Karpas-422 (cell line): Measurements from ENCODE around the gene PLXNA4. TPM values are rescaled to one million over a fixed set of nuclear protein-coding genes. Genes with fewer than 3 reads are reported as not detected.

Experiments used
- DNase-seq: peaks from one replicate; pipeline ENCODE4 v3.0.0-alpha.2; 2015
- H2AFZ ChIP-seq: fragments of 200-600 bp; sonication (generic); 2 replicates; pipeline ENCODE4 v1.6.1; 2014; ENCODE audit warnings: antibody characterized with exemption, low read length, mixed read lengths
- H3K27ac ChIP-seq: fragments of 200-600 bp; sonication (generic); 2 replicates; pipeline ENCODE4 v1.5.1; 2014; ENCODE audit warnings: mild to moderate bottlenecking, low read length, moderate library complexity
- H3K27me3 ChIP-seq: fragments of 200-600 bp; sonication (generic); 2 replicates; pipeline ENCODE4 v1.6.1; 2014; ENCODE audit warnings: low read length, mixed read lengths
- H3K36me3 ChIP-seq: fragments of 200-600 bp; sonication (generic); 2 replicates; pipeline ENCODE4 v1.6.1; 2014; ENCODE audit warnings: low read length, mixed read lengths; ENCODE audit not compliant: insufficient read depth
- H3K4me1 ChIP-seq: fragments of 200-600 bp; sonication (generic); 2 replicates; pipeline ENCODE4 v1.6.1; 2014; ENCODE audit warnings: mild to moderate bottlenecking, low read length, mixed read lengths
- H3K4me2 ChIP-seq: fragments of 200-600 bp; sonication (generic); 2 replicates; pipeline ENCODE4 v1.6.1; 2014; ENCODE audit warnings: low read length, low read depth, mild to moderate bottlenecking; ENCODE audit not compliant: poor library complexity, severe bottlenecking
- H3K4me3 ChIP-seq: fragments of 200-600 bp; sonication (generic); 2 replicates; pipeline ENCODE4 v1.5.1; 2014; ENCODE audit warnings: mild to moderate bottlenecking, antibody characterized with exemption, low read length, mixed read lengths
- H3K79me2 ChIP-seq: fragments of 200-600 bp; sonication (generic); 2 replicates; pipeline ENCODE4 v1.6.1; 2014; ENCODE audit warnings: mild to moderate bottlenecking, low read length, mixed read lengths
- H3K9ac ChIP-seq: fragments of 200-600 bp; sonication (generic); 2 replicates; pipeline ENCODE4 v1.6.0; 2014; ENCODE audit warnings: low read length
- H3K9me2 ChIP-seq: fragments of 200-600 bp; sonication (generic), shearing (Covaris generic); replicated peaks from 2 replicates; pipeline ENCODE4 v1.6.0; 2014; ENCODE audit warnings: mild to moderate bottlenecking, low read length, moderate library complexity; ENCODE audit not compliant: insufficient read depth
- H3K9me3 ChIP-seq: fragments of 300-700, 200-600 bp; sonication (generic); 2 replicates; pipeline ENCODE4 v1.6.1; 2014; ENCODE audit warnings: low read length, mixed read lengths
- H4K20me1 ChIP-seq: fragments of 200-600 bp; sonication (generic); 2 replicates; pipeline ENCODE4 v1.6.1; 2014; ENCODE audit warnings: mild to moderate bottlenecking, antibody characterized with exemption, low read length, low read depth; ENCODE audit not compliant: insufficient read depth
- total RNA-seq: library from RNA; depleted of rRNA; stranded (reverse); fragments of >200 nt; shearing (Covaris generic); gene quantifications from 2 replicates; pipeline ENCODE4 v1.2.3, GENCODE V29; 2014; ENCODE audit warnings: low replicate concordance

The PLXNA4 gene
- total RNA-seq, 1 experiment from 2014 or later, result 0.48 TPM

DNA sequence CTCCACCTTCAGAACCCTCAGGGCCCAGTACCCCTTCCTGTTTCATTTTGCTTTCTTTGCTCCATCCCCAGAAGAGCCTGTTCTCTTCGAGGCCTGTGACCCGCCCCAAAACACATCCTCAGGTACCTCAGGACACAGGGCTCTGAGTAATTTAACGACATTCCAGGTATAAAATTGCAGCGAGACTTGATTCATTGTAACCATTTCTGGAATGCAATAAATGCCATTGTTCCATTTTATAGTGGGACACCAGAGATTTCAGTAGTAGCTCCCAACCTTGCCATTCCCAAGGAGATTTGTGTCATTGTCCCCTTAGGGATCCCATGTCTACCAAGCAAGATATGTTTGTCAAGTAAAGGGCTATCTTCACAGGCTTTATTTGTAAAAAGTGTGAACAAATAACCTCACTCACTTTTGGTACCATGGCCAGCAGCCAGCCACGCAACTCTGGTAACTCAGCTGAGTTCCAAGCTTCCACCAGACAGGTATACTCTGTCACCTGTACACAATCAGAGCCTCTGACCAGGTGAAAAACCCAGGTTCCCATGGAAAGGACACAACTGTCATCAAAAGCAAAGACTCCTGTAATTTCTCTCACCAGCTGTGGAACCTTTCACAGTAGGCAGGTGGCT is 441.3 kb downstream of the PLXNA4 start:
- Histone ChIP-seq H3K4me2 (peak overlapping the region; percentile 77), H3K4me3 (peak overlapping the region; percentile 58; the same call in 1 of the 2 replicates), H3K79me2 (no peaks in the 10 kb centered on the region), H3K9me3 (no peaks in the 10 kb centered on the region), H3K4me1 (peaks cover 86% of the 10 kb centered on the region), H3K27ac (peak overlapping the region; percentile 96), H3K9me2 (no peaks in the 10 kb centered on the region), H3K36me3 (no peaks in the 10 kb centered on the region; the same call in 1 of the 2 replicates), H3K9ac (peak overlapping the region; percentile 74), H3K27me3 (no peaks in the 10 kb centered on the region), H4K20me1 (no peaks in the 10 kb centered on the region), H2AFZ (peak overlapping the region; percentile 17; the same call in 1 of the 2 replicates)
- peak; percentile 62 for DNase-seq

DNA sequence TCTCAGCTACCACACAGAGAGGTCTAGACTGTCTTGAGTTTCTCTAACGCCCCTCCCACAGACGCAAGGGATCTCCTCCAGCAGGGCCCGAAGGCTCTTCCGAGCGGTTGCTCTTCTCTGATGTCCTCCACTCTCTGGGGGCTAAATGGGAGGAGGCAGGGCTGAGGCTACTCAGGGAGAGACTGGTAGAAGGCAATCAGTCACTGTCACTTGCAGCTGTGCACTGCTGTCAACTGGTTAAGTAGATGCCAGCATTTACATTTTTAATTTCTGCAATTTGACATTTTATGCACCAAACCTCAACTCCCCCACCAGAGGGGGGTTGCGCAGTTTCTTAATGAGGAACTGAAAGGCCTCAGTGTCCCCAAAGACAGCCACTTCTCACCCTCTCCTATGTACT is 442.8 kb downstream of the PLXNA4 start:
- peak overlapping the region; percentile 64 for H3K9ac ChIP-seq
- H3K9me3 ChIP-seq, result no peaks in the 10 kb centered on the region
- H3K27me3 ChIP-seq, result no peaks in the 10 kb centered on the region
- 0 out of 2 replicates have a peak overlapping the region, but pooled peaks have one; percentile 33 for H2AFZ ChIP-seq
- peak; percentile 96 for DNase-seq
- no peaks in the 10 kb centered on the region for H3K9me2 ChIP-seq
- peaks cover 92% of the 10 kb centered on the region for H3K4me1 ChIP-seq
- no peaks in the 10 kb centered on the region for H3K79me2 ChIP-seq
- H3K4me3 ChIP-seq, result peak overlapping the region; percentile 59; the same call in 1 of the 2 replicates
- peak overlapping the region; percentile 77 for H3K4me2 ChIP-seq
- H3K27ac ChIP-seq, result peak overlapping the region; percentile 96
- no peaks in the 10 kb centered on the region; the same call in 1 of the 2 replicates for H3K36me3 ChIP-seq
- no peaks in the 10 kb centered on the region for H4K20me1 ChIP-seq

GRCh38 chr7:132131196-132131595 is 445.1 kb downstream of the PLXNA4 start:
- Histone ChIP-seq H3K9me3 (no peaks in the 10 kb centered on the region), H3K4me2 (no peak overlapping the region), H3K27ac (no peak overlapping the region), H3K9ac (no peak overlapping the region), H3K27me3 (no peaks in the 10 kb centered on the region), H3K9me2 (no peaks in the 10 kb centered on the region), H3K4me3 (no peak overlapping the region), H3K79me2 (no peaks in the 10 kb centered on the region), H3K36me3 (no peaks in the 10 kb centered on the region; the same call in 1 of the 2 replicates), H3K4me1 (peaks cover 68% of the 10 kb centered on the region), H4K20me1 (no peaks in the 10 kb centered on the region), H2AFZ (no peak overlapping the region)
- no peak for DNase-seq

- Histone ChIP-seq H3K9me3 (no peaks in the 10 kb centered on the region), H3K9me2 (no peaks in the 10 kb centered on the region), H3K36me3 (no peaks in the 10 kb centered on the region; the same call in 1 of the 2 replicates), H3K9ac (no peak overlapping the region), H3K4me2 (no peak overlapping the region), H4K20me1 (no peaks in the 10 kb centered on the region), H3K79me2 (no peaks in the 10 kb centered on the region), H3K4me1 (peaks cover 61% of the 10 kb centered on the region), H3K27ac (no peak overlapping the region), H2AFZ (no peak overlapping the region), H3K27me3 (no peaks in the 10 kb centered on the region), H3K4me3 (no peak overlapping the region)
- no peak for DNase-seq
Observed at GRCh38 chr7:132130497-132130896, 445.8 kb downstream of the PLXNA4 start.

DNA sequence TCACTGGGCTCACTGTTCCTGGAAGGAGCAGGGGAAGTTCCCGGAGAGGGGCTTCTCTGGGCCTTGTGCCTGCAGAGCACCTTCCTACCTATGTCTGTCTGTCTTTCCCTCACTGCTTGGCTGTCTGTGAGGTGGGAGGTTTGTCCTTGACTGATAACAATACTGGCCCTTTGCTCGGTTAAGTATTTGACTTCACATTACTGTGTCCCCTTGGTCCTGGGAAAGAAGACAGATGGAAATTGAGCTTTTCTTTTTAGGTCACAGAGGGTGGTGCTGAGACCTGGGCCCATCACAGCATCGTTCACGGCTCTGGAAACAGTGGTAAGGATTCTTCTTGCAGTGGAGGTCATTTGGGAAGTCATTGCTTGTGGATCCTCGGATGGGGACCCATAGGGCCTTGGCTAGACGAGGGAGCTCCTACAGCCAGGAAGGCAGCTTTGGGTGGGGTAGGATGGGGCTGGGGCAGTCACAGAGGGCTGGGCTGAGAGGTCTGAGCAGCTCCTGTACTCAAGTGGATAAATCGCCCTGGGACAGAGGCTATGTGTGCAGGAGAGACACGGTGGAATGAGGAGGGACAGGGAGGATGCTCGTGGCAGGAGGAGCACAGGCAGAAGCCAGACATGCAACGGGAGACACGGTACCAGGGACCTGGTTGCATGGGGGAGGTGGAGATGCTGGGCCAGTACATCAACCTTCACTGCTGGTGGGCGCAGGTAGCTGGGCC is 450.2 kb downstream of the PLXNA4 start:
- Histone ChIP-seq H3K9me2 (no peaks in the 10 kb centered on the region), H3K9ac (no peak overlapping the region), H2AFZ (no peak overlapping the region), H3K36me3 (no peaks in the 10 kb centered on the region), H3K4me3 (no peak overlapping the region), H3K4me1 (peaks cover 17% of the 10 kb centered on the region), H3K9me3 (no peaks in the 10 kb centered on the region), H3K27ac (no peak overlapping the region), H3K79me2 (no peaks in the 10 kb centered on the region), H3K27me3 (no peaks in the 10 kb centered on the region), H3K4me2 (no peak overlapping the region), H4K20me1 (no peaks in the 10 kb centered on the region)
- no peak for DNase-seq

DNA sequence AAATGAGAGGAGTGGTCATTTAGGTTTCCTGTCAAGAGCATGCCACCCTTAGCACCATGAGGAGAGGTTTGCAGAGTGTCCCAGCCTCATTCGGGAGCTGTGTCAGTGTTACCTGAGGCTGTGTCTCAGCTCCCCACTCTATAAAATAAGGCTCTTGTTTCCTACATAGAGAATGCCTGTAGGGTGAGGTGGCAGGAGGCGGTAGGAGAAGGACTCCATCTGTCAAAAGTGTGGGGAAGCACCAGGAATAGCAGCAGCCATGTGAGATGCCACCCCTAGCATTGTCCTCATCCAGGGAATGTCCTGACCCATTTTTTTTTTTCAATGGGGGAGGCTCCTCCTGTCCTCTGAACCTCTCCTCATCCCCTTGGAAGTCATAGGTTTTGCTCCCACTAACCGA is 451.2 kb downstream of the PLXNA4 start:
- Histone ChIP-seq H3K27me3 (no peaks in the 10 kb centered on the region), H3K36me3 (no peaks in the 10 kb centered on the region), H3K9ac (no peak overlapping the region), H3K9me3 (no peaks in the 10 kb centered on the region), H4K20me1 (no peaks in the 10 kb centered on the region), H3K4me1 (peaks cover 13% of the 10 kb centered on the region), H3K27ac (no peak overlapping the region), H3K4me3 (no peak overlapping the region), H3K79me2 (no peaks in the 10 kb centered on the region), H3K9me2 (no peaks in the 10 kb centered on the region), H3K4me2 (no peak overlapping the region), H2AFZ (no peak overlapping the region)
- DNase-seq, result no peak

DNA sequence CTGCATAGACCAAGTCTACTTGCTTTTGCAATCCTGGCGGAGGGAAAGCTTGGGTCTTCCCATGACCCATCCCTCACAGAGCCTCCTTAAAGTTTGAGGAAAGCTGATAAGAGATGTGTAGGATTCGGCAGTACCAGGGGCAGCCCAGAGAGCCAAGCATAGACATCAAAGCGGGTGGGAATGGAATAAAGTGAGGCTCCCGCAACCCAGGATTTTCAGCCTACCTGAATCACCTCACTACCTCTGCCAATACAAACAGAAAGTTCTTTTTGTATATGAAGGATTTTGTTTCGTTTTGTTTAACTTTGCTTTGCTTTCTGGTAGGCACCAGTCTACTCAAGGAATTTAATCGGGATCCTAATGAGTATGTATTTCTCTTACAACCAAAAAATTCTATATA is 451.7 kb downstream of the PLXNA4 start:
- no peak overlapping the region for H3K27ac ChIP-seq
- H3K4me2 ChIP-seq, result no peak overlapping the region
- no peaks in the 10 kb centered on the region for H3K36me3 ChIP-seq
- no peaks in the 10 kb centered on the region for H3K9me3 ChIP-seq
- DNase-seq, result no peak
- no peaks in the 10 kb centered on the region for H3K9me2 ChIP-seq
- no peak overlapping the region for H2AFZ ChIP-seq
- no peaks in the 10 kb centered on the region for H3K79me2 ChIP-seq
- H3K4me3 ChIP-seq, result no peak overlapping the region
- H3K9ac ChIP-seq, result no peak overlapping the region
- H3K4me1 ChIP-seq, result peaks cover 10% of the 10 kb centered on the region
- H4K20me1 ChIP-seq, result no peaks in the 10 kb centered on the region
- no peaks in the 10 kb centered on the region for H3K27me3 ChIP-seq

- H3K4me1 ChIP-seq, result peaks cover 1% of the 10 kb centered on the region
- H3K9me2 ChIP-seq, result no peaks in the 10 kb centered on the region
- no peak for DNase-seq
- H3K27ac ChIP-seq, result no peak overlapping the region
- H3K36me3 ChIP-seq, result no peaks in the 10 kb centered on the region
- no peak overlapping the region for H3K4me3 ChIP-seq
- no peaks in the 10 kb centered on the region for H3K9me3 ChIP-seq
- H3K27me3 ChIP-seq, result no peaks in the 10 kb centered on the region
- H3K4me2 ChIP-seq, result no peak overlapping the region
- H2AFZ ChIP-seq, result no peak overlapping the region
- no peak overlapping the region for H3K9ac ChIP-seq
- H3K79me2 ChIP-seq, result no peaks in the 10 kb centered on the region
- no peaks in the 10 kb centered on the region for H4K20me1 ChIP-seq
Observed at GRCh38 chr7:132123773-132124172, 452.5 kb downstream of the PLXNA4 start.
